H9 (cell line): ENCODE results near the gene KRT35. TPM values are rescaled to one million over a fixed set of nuclear protein-coding genes. Genes with fewer than 3 reads are reported as not detected.

ENCODE experiments used
- DNase-seq: peaks from one replicate; pipeline ENCODE4 v3.0.0-alpha.2; 2017
- H2AFZ ChIP-seq: one replicate; pipeline ENCODE4 v1.6.1; 2013; ENCODE audit warnings: mild to moderate bottlenecking, low read length, control low read depth, moderate library complexity
- H2AK5ac ChIP-seq: 2 replicates; pipeline ENCODE4 v1.6.1; 2013; ENCODE audit warnings: low read length, control low read depth, mixed read lengths; ENCODE audit not compliant: insufficient read length
- H2BK120ac ChIP-seq: one replicate; pipeline ENCODE4 v1.6.1; 2013; ENCODE audit warnings: low read depth, mild to moderate bottlenecking, low read length, control low read depth, inconsistent platforms; ENCODE audit not compliant: poor library complexity, severe bottlenecking
- H2BK12ac ChIP-seq: 2 replicates; pipeline ENCODE4 v1.6.1; 2013; ENCODE audit warnings: low read length, control low read depth, mixed read lengths, low read depth; ENCODE audit not compliant: insufficient read length
- H2BK15ac ChIP-seq: 2 replicates; pipeline ENCODE4 v1.6.1; 2013; ENCODE audit warnings: low read depth, low read length, control low read depth
- H2BK20ac ChIP-seq: one replicate; pipeline ENCODE4 v1.6.1; 2013; ENCODE audit warnings: low read depth, mild to moderate bottlenecking, low read length, control low read depth, inconsistent platforms; ENCODE audit not compliant: poor library complexity, severe bottlenecking
- H2BK5ac ChIP-seq: 2 replicates; pipeline ENCODE4 v1.6.1; 2013; ENCODE audit warnings: low read length, control low read depth, mixed read lengths; ENCODE audit not compliant: insufficient read length
- H3K14ac ChIP-seq: 2 replicates; pipeline ENCODE4 v1.6.1; 2013; ENCODE audit warnings: low read length, control low read depth; ENCODE audit not compliant: insufficient read depth
- H3K18ac ChIP-seq: 2 replicates; pipeline ENCODE4 v1.6.1; 2013; ENCODE audit warnings: low read depth, mild to moderate bottlenecking, mixed read lengths, low read length, control low read depth; ENCODE audit not compliant: insufficient read length
- H3K23ac ChIP-seq: 2 replicates; pipeline ENCODE4 v1.6.1; 2013; ENCODE audit warnings: low read length, control low read depth, mixed read lengths, low read depth; ENCODE audit not compliant: insufficient read length
- H3K23me2 ChIP-seq: 2 replicates; pipeline ENCODE4 v1.6.1; 2013; ENCODE audit warnings: low read depth, mild to moderate bottlenecking, mixed read lengths, low read length, control low read depth; ENCODE audit not compliant: insufficient read length, poor library complexity, severe bottlenecking
- H3K27ac ChIP-seq: 2 replicates; pipeline ENCODE4 v1.5.1; 2013; ENCODE audit warnings: low read length, control low read depth, mixed read lengths, low read depth; ENCODE audit not compliant: insufficient read length
- H3K27me3 ChIP-seq: 2 replicates; pipeline ENCODE4 v1.6.1; 2013; ENCODE audit warnings: low read length, control low read depth, inconsistent platforms; ENCODE audit not compliant: insufficient read depth
- H3K4ac ChIP-seq: 2 replicates; pipeline ENCODE4 v1.6.1; 2013; ENCODE audit warnings: low read depth, mild to moderate bottlenecking, control low read depth, inconsistent platforms, low read length, moderate library complexity
- H3K4me1 ChIP-seq: 2 replicates; pipeline ENCODE4 v1.6.1; 2013; ENCODE audit warnings: low read length, control low read depth, inconsistent platforms; ENCODE audit not compliant: insufficient read depth
- H3K4me2 ChIP-seq: 2 replicates; pipeline ENCODE4 v1.6.1; 2013; ENCODE audit warnings: low read length, control low read depth, mixed read lengths; ENCODE audit not compliant: insufficient read length, insufficient read depth
- H3K56ac ChIP-seq: 2 replicates; pipeline ENCODE4 v1.6.1; 2013; ENCODE audit warnings: low read depth, mild to moderate bottlenecking, mixed read lengths, low read length, control low read depth; ENCODE audit not compliant: insufficient read length
- H3K79me1 ChIP-seq: 2 replicates; pipeline ENCODE4 v1.6.1; 2013; ENCODE audit warnings: low read depth, mild to moderate bottlenecking, moderate library complexity, low read length, control low read depth, inconsistent platforms; ENCODE audit not compliant: insufficient read depth, poor library complexity, severe bottlenecking
- H3K79me2 ChIP-seq: 2 replicates; pipeline ENCODE4 v1.6.1; 2013; ENCODE audit warnings: low read length, control low read depth, inconsistent platforms; ENCODE audit not compliant: insufficient read depth
- H3K9ac ChIP-seq: 2 replicates; pipeline ENCODE4 v1.6.1; 2013; ENCODE audit warnings: low read length, control low read depth, mixed read lengths; ENCODE audit not compliant: insufficient read length; ENCODE audit errors: extremely low read depth
- H3K9me3 ChIP-seq: one replicate; pipeline ENCODE4 v1.6.1; 2013; ENCODE audit warnings: low read depth, low read length, inconsistent platforms; ENCODE audit not compliant: control insufficient read depth
- H3T11ph ChIP-seq: one replicate; pipeline ENCODE4 v1.6.1; 2013; ENCODE audit warnings: mild to moderate bottlenecking, low read length, control low read depth, inconsistent platforms
- H4K20me1 ChIP-seq: one replicate; pipeline ENCODE4 v1.6.1; 2013; ENCODE audit not compliant: control insufficient read depth, insufficient read length, insufficient read depth
- H4K5ac ChIP-seq: 2 replicates; pipeline ENCODE4 v1.6.1; 2013; ENCODE audit warnings: low read depth, mild to moderate bottlenecking, mixed read lengths, low read length, control low read depth; ENCODE audit not compliant: insufficient read length
- H4K8ac ChIP-seq: replicated peaks from 2 replicates; pipeline ENCODE4 v1.6.1; 2013; ENCODE audit warnings: low read length, control low read depth, mixed read lengths, low read depth; ENCODE audit not compliant: insufficient read length
- H4K91ac ChIP-seq: 2 replicates; pipeline ENCODE4 v1.6.1; 2013; ENCODE audit warnings: low read depth, mild to moderate bottlenecking, moderate library complexity, mixed read lengths, low read length, control low read depth; ENCODE audit not compliant: insufficient read length
- H3K27ac Mint-ChIP-seq, 3 experiments: 2 replicates in 2 of 3; 3 replicates in 1 of 3; pipeline ENCODE4 v1.8.0; 2020 to 2021; ENCODE audit warnings: mixed read lengths in 3 of 3, mild to moderate bottlenecking in 1 of 3, moderate library complexity in 1 of 3
- H3K27me3 Mint-ChIP-seq: 2 replicates; pipeline ENCODE4 v1.8.0; 2021; ENCODE audit warnings: low read depth, mild to moderate bottlenecking, moderate library complexity, mixed read lengths
- H3K36me3 Mint-ChIP-seq, 3 experiments: 2 replicates in 2 of 3; 3 replicates in 1 of 3; pipeline ENCODE4 v1.8.0; 2020 to 2021; ENCODE audit warnings: low read depth in 3 of 3, mixed read lengths in 3 of 3; ENCODE audit not compliant: insufficient read depth in 1 of 3
- H3K4me1 Mint-ChIP-seq, 2 experiments: 2 replicates each; pipeline ENCODE4 v1.8.0; 2020; ENCODE audit warnings: mixed read lengths in 2 of 2
- H3K4me3 Mint-ChIP-seq, 2 experiments: 2 replicates in 1 of 2; 3 replicates in 1 of 2; pipeline ENCODE4 v1.8.0; 2020 to 2021; ENCODE audit warnings: mild to moderate bottlenecking in 2 of 2, mixed read lengths in 2 of 2, moderate library complexity in 1 of 2
- H3K9me3 Mint-ChIP-seq, 2 experiments: 2 replicates in 1 of 2; 3 replicates in 1 of 2; pipeline ENCODE4 v1.8.0; 2020; ENCODE audit warnings: mild to moderate bottlenecking in 2 of 2, mixed read lengths in 2 of 2, moderate library complexity in 1 of 2
- CTCF ChIP-seq: fragments of 200-600 bp; sonication (generic); conservative IDR thresholded peaks from 3 replicates; pipeline ENCODE4 v1.8.0; 2021; ENCODE audit warnings: antibody characterized with exemption, mild to moderate bottlenecking
- WGBS: extraction: QIAGEN DNeasy Blood & Tissue Kit; methylation state at CpG from one replicate; pipeline ENCODE4 v1.1.7; 2013; ENCODE audit warnings: missing lambda C conversion rate, low lambda C conversion rate, mixed read lengths; ENCODE audit not compliant: insufficient read length; ENCODE audit errors: extremely low coverage; 5-methylcytosine and 5-hydroxymethylcytosine counted together
- total RNA-seq: library from RNA; stranded (reverse); gene quantifications from 2 replicates; pipeline ENCODE4 v1.2.1, GENCODE V29; 2021

KRT35 gene
- total RNA-seq, 1 experiment from 2014 or later, result not detected

DNA sequence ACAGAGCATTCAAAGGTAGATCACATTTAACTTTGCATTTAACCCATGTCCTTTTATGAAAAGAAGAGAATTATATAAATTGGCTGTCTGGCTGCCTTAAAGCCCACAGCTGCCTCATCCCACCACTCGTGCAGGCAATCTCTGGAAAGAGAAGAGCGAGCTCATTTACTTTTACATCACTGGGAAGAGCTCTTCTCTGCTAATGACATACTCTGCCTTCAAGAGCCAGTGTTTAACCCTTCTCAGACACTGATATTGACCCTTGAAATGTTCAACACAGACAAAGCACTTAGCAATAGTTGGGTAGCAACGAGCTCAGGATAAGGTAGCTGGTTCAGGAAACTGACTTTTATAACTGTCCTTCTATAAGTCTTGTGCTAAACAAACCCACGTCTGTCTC, 46.9 kb downstream of the KRT35 start:
- Mint-ChIP-seq H3K9me3 (no peaks in the 10 kb centered on the region), H3K27ac (no peak overlapping the region), H3K4me3 (no peak overlapping the region), H3K27me3 (no peaks in the 10 kb centered on the region; the same call in 1 of the 2 replicates), H3K4me1 (peaks cover under 1 to 3% of the 10 kb centered on the region in 2 experiments), H3K36me3 (no peaks in the 10 kb centered on the region)
- H2BK12ac ChIP-seq, result no peak overlapping the region
- H4K5ac ChIP-seq, result no peak overlapping the region
- no peak overlapping the region for H3K14ac ChIP-seq
- H3T11ph ChIP-seq, result no peak overlapping the region
- no peak overlapping the region for H2BK15ac ChIP-seq
- no peak overlapping the region for H3K4me2 ChIP-seq
- no peak overlapping the region for H2BK20ac ChIP-seq
- no peak overlapping the region for H2AK5ac ChIP-seq
- no peak for DNase-seq
- H3K56ac ChIP-seq, result no peak overlapping the region
- H3K9ac ChIP-seq, result no peak overlapping the region
- no peak overlapping the region for H4K8ac ChIP-seq
- H3K79me1 ChIP-seq, result no peaks in the 10 kb centered on the region
- H3K23ac ChIP-seq, result no peak overlapping the region
- H3K9me3 ChIP-seq, result no peaks in the 10 kb centered on the region
- no peaks in the 10 kb centered on the region for H3K4me1 ChIP-seq
- no peak overlapping the region for H2BK120ac ChIP-seq
- no peak overlapping the region for H2AFZ ChIP-seq
- H3K4ac ChIP-seq, result no peak overlapping the region
- H4K20me1 ChIP-seq, result no peaks in the 10 kb centered on the region
- H3K79me2 ChIP-seq, result no peaks in the 10 kb centered on the region
- no peaks in the 10 kb centered on the region for H3K27me3 ChIP-seq
- H4K91ac ChIP-seq, result no peak overlapping the region
- no peak for TF ChIP-seq CTCF
- H3K27ac ChIP-seq, result no peak overlapping the region
- no peak overlapping the region for H2BK5ac ChIP-seq
- H3K18ac ChIP-seq, result no peak overlapping the region
- WGBS, result no CpG with 5 or more reads among the region's 4 CpGs
- H3K23me2 ChIP-seq, result no peaks in the 10 kb centered on the region
